Thyroid gland (tissue), 4 donors: ENCODE measurements around the gene PRKAA1. TPM values are rescaled to one million over a fixed set of nuclear protein-coding genes. Genes with fewer than 3 reads are reported as not detected.
"Not testable (repeated sequence)": the region's sequence is repeated elsewhere in the genome, so short reads cannot be mapped to it uniquely, and the experiment has no call there.

Experiments used
- DNase-seq, 2 donors: peaks; one replicate each; pipeline ENCODE4 v3.0.0-alpha.2; 2019
- H3K27ac ChIP-seq, 3 donors: fragments of 200-600 bp; sonication (generic); 1 replicate in 2 of 3; 2 replicates in 1 of 3; pipeline ENCODE4 v1.5.1; 2016 to 2019; ENCODE audit warnings: mild to moderate bottlenecking in 1 of 3, moderate library complexity in 1 of 3
- H3K27me3 ChIP-seq: fragments of 200-600 bp; sonication (generic); one replicate; pipeline ENCODE4 v1.5.1; 2019
- H3K36me3 ChIP-seq, 2 donors: fragments of 200-600 bp; sonication (generic); one replicate each; pipeline ENCODE4 v1.5.1; 2016 to 2019
- H3K4me1 ChIP-seq, 2 donors: fragments of 200-600 bp; sonication (generic); one replicate each; pipeline ENCODE4 v1.5.1; 2017 to 2019
- H3K4me3 ChIP-seq, 3 donors: fragments of 200-600 bp; sonication (generic); replicated peaks in 1 of 3; 1 replicate in 2 of 3; 2 replicates in 1 of 3; pipeline ENCODE4 v1.5.1; 2016; ENCODE audit warnings: mild to moderate bottlenecking in 1 of 3
- H3K9me3 ChIP-seq: fragments of 200-600 bp; sonication (generic); one replicate; pipeline ENCODE4 v1.5.1; 2017
- POLR2A ChIP-seq, 2 donors: fragments of 450-650 bp; IDR thresholded peaks; one replicate each; pipeline ENCODE4 v1.6.1; 2017; ENCODE audit warnings: antibody characterized with exemption in 2 of 2, mild to moderate bottlenecking in 2 of 2, moderate library complexity in 1 of 2
- WGBS, 2 donors: methylation state at CpG; one replicate each; pipeline ENCODE4 v1.1.5; 2017; 5-methylcytosine and 5-hydroxymethylcytosine counted together
- intact Hi-C: fragments of 100-400 bp; cut with DNase I; formaldehyde crosslinking; loops from one replicate; pipeline ENCODE4 v1.15.1; 2023
- total RNA-seq, 4 donors: library from RNA; depleted of rRNA; stranded (reverse); fragments of >200 nt; gene quantifications; one replicate each; pipeline ENCODE4 v1.2.3, GENCODE V29; 2016
- TF ChIP-seq, protein P1 (sequence below), 6 experiments: fragments of 200-600 bp in 3 of 6; fragments of 450-650 bp in 3 of 6; sonication (generic) in 3 of 6; IDR thresholded peaks; one replicate each; pipeline ENCODE4 v1.5.1; 2016 to 2019; ENCODE audit warnings: antibody characterized with exemption in 6 of 6, mild to moderate bottlenecking in 2 of 6, inconsistent platforms in 1 of 6, moderate library complexity in 1 of 6

The PRKAA1 gene
- total RNA-seq, 4 donors from 2014 or later: 83.1 to 134 (median 116) TPM

DNA sequence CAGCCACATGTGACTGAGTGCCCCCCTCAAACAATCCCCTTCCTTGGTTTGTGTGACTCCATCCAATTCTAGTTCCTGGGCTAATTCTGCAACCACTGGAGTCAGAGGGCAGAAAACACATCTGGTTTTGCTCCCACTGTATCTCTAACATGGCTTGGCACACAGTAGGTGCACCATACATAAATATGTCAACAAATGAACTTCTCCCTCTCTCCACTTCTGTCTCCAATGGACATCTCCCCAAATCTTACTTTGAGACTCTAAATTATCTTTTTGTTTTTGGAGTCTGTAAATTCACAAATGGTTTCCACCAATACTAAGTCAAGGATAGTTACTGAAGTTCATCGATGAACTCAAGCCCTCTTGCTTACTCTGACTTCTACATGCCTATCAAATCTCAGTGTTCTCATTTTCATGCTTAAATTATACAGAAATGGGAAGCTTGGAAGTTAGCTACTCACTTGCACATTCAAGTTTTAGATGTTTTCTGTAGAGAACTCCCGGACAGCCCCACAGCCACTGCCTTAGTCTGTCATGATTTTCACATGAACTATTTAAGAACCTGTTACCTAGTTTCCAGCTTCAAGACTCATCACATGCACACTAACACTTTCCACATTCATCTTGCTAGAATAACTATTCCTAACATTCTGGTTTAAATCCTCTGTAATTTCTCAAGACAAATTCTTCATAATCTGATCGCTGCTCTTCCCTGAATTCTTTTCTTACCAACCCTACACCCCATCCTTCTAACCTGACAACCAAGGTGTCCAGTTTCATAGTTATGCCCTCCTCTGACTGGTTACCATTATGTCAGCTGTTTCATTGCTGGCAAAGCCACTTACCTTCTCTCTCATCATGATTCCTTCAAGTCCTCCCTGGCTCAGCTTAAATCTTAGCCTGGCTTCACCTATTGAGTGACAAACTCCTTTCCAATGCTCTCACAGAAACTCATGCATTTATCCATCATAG lies 30.8 kb upstream of the PRKAA1 start:
- TF ChIP-seq, protein P1, sequence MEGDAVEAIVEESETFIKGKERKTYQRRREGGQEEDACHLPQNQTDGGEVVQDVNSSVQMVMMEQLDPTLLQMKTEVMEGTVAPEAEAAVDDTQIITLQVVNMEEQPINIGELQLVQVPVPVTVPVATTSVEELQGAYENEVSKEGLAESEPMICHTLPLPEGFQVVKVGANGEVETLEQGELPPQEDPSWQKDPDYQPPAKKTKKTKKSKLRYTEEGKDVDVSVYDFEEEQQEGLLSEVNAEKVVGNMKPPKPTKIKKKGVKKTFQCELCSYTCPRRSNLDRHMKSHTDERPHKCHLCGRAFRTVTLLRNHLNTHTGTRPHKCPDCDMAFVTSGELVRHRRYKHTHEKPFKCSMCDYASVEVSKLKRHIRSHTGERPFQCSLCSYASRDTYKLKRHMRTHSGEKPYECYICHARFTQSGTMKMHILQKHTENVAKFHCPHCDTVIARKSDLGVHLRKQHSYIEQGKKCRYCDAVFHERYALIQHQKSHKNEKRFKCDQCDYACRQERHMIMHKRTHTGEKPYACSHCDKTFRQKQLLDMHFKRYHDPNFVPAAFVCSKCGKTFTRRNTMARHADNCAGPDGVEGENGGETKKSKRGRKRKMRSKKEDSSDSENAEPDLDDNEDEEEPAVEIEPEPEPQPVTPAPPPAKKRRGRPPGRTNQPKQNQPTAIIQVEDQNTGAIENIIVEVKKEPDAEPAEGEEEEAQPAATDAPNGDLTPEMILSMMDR (IDR thresholded peaks at IDR 0.05): no peak
- no peak for TF ChIP-seq POLR2A (IDR thresholded peaks at IDR 0.05)
- Histone ChIP-seq H3K4me3 (no peak overlapping the region), H3K4me1 (peaks cover 10 to 12% of the 10 kb centered on the region in 2 donors), H3K27me3 (no peaks in the 10 kb centered on the region), H3K36me3 (peaks cover 48 to 58% of the 10 kb centered on the region in 2 donors), H3K9me3 (no peaks in the 10 kb centered on the region), H3K27ac (no peak overlapping the region)
- 96 to 99% methylated on average over 3 of the region's 3 CpGs for WGBS, 2 donors
- intact Hi-C loops: no loop called here
- no peak for DNase-seq

DNA sequence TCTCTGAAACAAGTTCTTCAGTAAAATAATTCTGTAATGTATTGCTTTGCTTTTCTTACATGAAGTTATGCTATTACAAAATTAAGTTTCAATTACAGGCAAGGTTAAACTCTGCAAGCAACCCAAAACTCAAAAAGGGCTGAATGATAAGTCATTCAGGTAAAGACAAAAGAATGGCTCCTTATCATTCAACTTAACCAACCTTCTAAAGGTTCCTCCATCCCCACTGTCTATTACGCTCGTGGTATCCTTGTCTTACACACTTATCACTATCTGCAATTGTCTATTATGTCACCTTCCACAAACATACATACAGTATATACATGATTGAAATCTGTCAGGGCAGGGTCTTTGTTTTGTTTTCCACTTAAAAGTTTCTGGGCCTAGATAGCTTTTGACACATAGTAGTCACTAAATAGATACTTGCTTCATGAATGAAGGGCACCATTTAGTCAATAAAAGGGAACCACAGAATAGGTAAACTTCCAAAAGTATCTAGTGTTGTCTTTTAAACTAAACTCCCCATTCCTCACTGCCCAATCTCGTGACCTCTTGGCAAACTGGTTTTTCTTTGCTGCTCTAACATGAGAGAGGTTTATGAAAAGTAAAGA lies 30.0 kb upstream of the PRKAA1 start:
- H3K27ac ChIP-seq: no peak overlapping the region
- H3K27me3 ChIP-seq: no peaks in the 10 kb centered on the region
- DNase-seq: no peak
- 94 to 97% methylated on average over 3 of the region's 3 CpGs for WGBS, 2 donors
- H3K4me1 ChIP-seq: peaks cover 3 to 4% of the 10 kb centered on the region in 2 donors
- H3K9me3 ChIP-seq: no peaks in the 10 kb centered on the region
- TF ChIP-seq POLR2A (IDR thresholded peaks at IDR 0.05): no peak
- TF ChIP-seq, protein P1 (IDR thresholded peaks at IDR 0.05): no peak
- H3K36me3 ChIP-seq: peaks cover 46 to 52% of the 10 kb centered on the region in 2 donors
- H3K4me3 ChIP-seq: no peak overlapping the region
- intact Hi-C loops: no loop called here

DNA sequence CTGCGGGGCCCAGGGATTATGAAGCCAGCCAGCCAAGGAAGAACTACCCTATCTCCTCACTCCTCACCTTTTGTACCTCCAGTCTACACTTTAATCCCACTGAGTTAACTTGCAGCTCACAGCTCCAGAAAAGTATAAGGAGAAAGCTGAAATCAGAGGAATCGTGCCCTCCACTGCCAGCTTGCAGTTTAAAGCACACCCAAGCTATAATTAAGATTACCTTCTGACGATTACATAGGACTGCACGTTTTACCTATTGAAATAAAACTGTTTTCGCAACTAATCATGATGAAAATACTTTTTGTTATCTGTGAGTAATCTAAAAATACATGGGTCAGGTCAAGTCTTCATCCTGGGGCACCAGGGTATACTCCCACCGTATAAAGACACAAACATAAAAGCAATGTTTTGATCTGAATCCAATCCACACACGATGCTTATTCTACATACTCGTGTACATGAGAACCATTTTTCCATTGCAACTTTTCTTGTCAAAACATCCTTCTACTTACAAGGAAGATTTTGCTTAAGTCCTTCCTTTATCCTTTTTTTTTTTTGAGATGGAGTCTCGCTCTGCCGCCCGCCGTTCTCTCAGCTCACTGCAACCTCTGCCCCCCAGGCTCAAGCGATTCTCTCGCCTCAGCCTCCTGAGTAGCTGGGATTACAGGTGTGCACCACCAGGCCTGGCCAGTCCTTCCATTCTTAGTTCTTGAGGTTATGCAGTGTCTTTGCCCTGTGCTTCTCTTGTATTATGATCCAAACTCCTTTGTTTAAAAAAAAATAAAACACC lies 29.2 kb upstream of the PRKAA1 start:
- Histone ChIP-seq H3K4me3 (no peak overlapping the region), H3K27me3 (no peaks in the 10 kb centered on the region), H3K36me3 (peaks cover 38 to 45% of the 10 kb centered on the region in 2 donors), H3K4me1 (no peaks in the 10 kb centered on the region), H3K9me3 (no peaks in the 10 kb centered on the region), H3K27ac (no peak overlapping the region)
- no peak for DNase-seq
- no peak for TF ChIP-seq POLR2A (IDR thresholded peaks at IDR 0.05)
- TF ChIP-seq, protein P1 (IDR thresholded peaks at IDR 0.05): no peak
- intact Hi-C loops: no loop called here
- WGBS, 2 donors: 91 to 92% methylated on average over 14 of the region's 14 CpGs

DNA sequence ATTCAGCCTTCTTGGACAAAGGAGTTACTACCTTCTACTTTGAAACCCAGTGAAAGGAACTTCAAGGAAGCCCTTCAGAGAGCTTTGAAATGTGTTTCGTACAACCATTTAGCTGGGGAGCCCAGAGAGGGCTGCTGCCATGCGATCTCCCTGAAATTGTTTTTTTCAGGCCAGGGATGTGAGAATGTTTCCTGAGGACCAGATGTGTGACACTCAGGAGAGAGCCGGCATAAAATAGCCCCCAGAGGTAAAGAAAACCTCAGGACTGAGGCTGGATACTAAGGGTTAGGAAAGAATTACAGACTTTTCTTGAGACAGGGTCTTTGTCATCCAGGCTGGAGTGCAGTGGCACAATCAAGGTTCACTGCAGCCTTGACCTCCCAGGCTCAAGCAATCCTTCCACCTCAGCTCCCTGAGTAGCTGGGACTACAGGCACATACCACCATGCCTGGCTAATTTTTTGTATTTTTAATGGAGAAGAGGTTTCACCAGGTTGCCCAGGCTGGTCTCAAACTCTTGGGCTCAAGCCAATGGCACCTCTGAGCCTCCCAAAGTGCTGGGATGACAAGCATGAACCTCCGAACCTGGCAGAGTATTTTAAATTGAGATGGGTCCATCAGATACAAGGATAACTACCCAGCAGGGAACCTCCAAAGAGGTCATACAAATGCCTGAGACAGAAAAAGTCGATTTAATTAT lies 28.5 kb upstream of the PRKAA1 start:
- peak; percentile 28 to 41 for DNase-seq
- Histone ChIP-seq H3K9me3 (no peaks in the 10 kb centered on the region), H3K4me3 (no peak overlapping the region), H3K27me3 (no peaks in the 10 kb centered on the region), H3K27ac (no peak overlapping the region), H3K36me3 (peaks cover 31 to 37% of the 10 kb centered on the region in 2 donors), H3K4me1 (no peaks in the 10 kb centered on the region)
- 79 to 84% methylated on average over 5 of the region's 5 CpGs for WGBS, 2 donors
- TF ChIP-seq, protein P1 (IDR thresholded peaks at IDR 0.05): no peak
- TF ChIP-seq POLR2A (IDR thresholded peaks at IDR 0.05): no peak
- intact Hi-C loops: no loop called here

DNA sequence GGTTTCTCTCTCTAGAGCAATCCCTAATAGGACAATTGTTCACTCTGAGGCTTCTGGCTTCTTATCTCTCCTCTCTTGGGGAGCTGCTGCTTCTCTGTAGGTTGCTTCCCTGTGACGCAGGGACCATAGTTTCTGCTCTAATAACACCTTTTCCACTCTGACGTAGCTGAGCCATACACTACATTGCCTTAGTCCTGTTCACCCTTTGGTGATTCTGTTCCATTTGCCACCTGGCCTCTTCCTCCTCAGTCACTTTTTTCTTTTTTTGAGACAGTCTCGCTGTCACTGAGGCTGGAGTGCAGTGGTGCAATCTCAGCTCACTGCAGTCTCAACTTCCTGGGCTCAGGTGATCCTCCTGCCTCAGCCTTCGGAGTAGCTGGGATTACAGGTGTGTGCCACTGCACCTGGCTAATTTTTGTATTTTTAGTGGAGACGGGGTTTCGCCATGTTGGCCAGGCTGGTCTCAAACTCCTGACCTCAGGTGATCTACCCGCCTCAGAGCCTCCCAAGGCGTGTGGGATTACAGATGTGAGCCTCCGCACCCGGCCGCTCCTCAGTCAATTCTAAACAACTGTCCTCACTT lies 27.4 kb upstream of the PRKAA1 start:
- H3K9me3 ChIP-seq, DNase-seq, H3K4me3 ChIP-seq, intact Hi-C loops, H3K27me3 ChIP-seq, H3K4me1 ChIP-seq, H3K27ac ChIP-seq: not testable (repeated sequence)
- 94 to 95% methylated on average over 11 of the region's 11 CpGs for WGBS, 2 donors
- peaks cover 20 to 28% of the 10 kb centered on the region in 2 donors for H3K36me3 ChIP-seq
